Stimulated activated CD4-positive, alpha-beta T cell treated with anti-CD3 and anti-CD28 coated beads, Interleukin-4, amount 100 ng/mL, for 24 hours (primary cell): ENCODE data around the gene MRPL23.

ENCODE experiments used
- DNase-seq: peaks from one replicate; pipeline ENCODE4 v3.0.0-alpha.2; 2020

Gene MRPL23

DNA sequence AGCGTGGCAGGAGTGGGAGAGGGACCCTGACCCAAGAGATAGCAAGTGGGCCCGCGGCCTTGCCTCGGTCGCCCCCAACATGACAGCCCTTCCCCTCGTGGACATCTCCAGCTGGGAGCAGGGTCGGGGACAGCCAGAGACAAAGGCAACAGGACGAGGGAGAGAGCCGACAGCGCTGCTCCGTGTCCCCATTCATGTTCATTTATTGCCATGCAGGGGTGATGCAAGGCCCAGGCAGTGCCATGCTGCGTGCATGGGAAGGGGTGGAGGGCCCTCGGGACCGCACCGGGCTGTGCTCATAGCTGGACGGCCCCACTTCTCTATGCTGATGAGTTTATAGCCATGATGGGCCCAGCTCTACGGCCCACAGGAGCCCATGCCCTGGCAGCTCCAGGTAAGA, 12.7 kb downstream of the MRPL23 start:
- DNase-seq: no peak

DNA sequence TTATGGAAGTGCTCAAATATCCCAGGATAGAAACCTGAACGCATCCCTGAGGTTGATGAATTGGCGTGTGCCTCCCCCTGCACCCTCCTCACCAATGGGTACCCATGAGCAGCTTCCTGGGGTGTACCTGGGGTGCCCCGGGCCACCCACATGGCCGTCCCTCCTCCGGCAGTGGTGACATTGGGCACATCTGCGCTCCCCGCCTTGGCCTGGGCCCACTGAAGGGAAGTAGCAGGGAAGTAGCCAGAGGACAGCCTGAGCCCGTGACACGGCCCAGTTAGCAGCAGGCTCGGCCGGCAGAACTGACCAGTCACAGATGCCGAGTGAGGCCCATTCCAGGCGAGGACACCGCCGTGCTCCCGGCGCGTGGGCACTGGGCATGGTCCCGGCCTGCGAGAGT, 16.7 kb downstream of the MRPL23 start:
- DNase-seq: no peak

DNA sequence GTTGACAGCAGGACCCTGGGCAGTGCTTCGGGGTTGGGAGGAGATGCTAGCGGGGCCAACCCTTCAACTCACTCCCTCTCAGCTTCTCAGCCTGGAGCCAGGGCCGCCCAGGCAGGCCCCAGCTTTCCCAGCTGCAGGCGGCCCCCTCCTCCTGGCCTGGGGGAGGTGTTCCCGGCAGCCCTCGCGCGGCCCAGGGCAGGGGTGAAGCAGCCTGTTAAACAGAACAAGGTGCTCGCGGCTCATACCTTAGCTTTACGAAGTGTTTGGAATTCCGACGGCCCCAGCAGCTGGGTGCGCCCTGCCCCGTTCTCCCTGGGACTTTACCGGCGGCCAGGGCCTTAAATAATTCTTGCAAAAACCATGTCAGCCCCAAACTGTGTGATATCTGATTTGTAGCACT, 17.2 kb downstream of the MRPL23 start:
- no peak for DNase-seq

DNA sequence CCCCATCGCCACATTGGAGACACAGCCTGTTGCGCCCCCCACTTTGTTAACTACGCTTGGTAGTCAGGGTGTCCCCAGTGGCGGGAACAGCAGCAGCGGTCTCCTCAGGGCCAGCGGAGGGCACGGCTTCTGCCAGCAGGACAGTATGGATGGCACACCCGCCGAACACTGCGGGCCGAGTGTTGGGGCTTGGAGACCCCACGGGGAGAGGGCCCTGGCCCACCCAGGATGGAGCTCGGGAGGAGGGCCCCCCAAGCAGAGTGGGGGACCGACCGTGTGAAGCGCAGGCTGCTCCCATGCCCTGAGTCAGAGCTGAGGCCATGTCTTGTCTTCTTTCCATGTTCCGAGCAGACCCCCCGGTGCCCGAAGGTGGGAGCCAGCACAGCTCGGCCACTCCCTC, 17.8 kb downstream of the MRPL23 start:
- DNase-seq: no peak

DNA sequence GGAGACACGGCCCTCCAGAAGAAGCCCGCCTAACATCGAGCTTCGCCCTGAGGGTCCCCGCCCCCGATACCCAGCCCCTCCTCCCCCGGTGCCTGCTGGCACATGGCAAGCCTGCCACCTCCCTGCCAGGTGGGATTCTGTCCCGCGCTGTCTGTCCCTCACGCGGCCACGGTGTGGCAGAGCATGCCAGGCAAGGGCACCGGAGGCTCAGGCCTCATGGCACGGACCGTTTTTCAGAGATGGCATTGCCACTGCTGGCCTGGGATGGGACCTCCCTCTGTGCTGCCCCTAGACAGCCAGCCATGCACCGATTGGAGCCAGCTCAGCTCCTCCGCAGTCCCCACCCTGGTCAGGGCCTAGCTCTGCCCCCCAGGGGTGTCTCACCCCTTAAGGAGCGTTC, 19.4 kb downstream of the MRPL23 start:
- DNase-seq: no peak

DNA sequence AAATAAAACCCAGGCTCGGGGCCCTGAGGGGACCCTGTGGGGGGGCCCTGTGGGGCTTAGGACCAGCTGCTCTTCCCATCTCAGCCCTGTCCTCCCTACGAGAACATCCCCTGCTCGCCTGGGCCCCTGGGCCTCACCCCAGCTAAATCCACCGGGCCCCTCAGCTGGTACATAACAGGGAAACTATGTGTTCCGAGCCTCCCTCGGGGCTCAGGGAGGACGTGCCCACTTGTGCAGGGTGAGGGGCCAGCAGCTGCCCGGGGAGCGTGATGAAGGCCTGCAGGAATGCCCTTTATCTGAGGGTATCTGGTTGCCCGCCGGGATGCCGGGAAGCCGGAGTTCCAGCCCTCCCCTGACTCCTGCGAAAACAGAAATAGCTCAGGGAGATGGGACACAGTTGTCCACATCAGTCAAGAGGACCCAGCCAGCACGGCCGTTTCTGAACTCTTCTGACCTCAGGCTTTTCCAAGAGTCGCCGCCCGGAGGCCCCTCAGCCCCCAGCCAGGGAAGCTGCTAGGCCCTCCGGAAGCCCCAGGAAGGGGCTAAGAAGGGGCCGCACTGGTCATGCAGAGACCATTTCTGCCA, 20.6 kb downstream of the MRPL23 start:
- DNase-seq: no peak

DNA sequence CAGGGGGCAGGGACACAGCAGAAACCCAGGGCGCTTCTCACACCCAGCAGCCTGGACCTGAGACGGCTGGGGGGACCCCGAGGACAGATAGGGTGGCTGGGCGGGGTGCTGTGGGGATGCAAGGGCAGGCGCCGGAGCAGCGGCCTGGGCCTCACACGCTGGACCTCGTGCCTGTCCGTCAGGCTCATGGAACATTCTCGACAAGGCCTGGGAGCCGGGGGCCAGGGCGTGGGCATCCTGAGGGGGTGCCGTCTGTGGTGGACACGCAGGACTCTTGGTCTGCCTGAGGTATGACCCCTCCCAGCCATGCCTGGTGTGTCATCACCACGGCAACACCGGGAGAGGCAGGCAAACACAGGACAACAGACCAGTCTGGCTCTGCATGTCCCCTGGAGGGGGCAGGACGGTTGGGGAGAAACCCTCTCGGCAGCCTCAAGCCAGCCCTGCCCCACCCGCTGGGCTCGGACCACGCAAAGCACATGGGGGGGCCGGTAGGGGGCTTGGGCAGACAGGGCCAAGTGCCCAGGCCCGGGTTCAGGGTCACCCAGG, 21.4 kb downstream of the MRPL23 start:
- no peak for DNase-seq

DNA sequence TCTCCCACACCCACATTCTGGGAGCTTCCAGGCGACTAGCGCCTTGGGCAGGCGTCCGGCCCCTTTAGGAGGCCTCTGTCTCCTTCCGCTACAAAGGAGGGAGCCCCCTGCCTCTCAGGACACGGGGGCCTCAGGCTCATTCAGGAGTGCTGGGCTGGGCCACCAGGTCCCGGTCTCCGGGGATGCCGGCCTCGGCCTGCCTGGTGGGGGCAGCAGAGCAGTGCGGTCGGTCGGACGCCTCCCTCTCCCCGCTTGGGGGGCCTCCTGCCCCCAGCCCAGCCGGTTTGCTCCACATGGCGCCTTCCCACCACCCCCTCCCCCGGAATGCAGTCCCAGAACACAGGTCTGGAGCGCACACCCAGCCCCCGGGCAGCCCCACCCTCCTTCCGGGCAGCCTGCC, 21.9 kb downstream of the MRPL23 start:
- DNase-seq: no peak

DNA sequence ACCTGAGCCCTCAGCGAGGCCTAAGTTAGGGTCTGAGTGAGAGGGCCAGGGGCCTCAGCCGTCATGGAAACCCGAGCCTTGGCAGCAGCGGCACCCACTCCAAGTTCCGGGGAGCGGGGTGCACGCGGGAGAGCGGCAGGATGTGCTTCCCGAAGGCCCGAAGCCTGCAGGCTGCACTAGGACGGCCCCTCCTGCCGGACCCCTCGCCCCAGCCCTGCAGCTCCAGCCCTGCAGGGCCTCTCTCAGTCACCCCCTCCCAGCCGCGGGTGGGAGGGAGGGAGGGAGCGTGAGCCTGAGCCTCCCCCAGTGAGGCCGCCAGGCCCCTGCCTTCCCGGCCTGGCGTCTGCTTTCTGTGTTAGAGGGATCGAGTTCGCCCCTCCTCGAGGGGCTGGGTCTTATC, 22.6 kb downstream of the MRPL23 start:
- DNase-seq: no peak

DNA sequence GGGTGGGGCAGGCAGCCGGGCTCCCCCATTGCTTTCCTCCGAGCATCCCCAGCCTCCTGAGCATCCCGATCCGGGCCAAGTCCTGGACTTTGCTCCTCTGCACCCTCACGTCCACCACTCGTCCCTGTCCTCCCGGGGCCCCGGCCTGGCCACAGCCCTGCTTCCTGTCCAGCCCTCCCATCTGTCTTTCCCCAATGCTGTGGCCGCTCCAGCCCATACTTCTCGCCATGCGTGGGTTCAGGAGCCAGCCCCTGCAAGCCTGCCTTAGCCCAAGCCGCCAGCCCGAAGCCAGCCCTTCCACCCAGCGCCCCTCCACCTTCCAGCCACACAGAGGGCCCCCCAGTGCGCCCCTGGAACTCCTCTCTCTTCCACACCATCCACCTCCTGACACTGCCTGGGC, 23.8 kb downstream of the MRPL23 start:
- no peak for DNase-seq

DNA sequence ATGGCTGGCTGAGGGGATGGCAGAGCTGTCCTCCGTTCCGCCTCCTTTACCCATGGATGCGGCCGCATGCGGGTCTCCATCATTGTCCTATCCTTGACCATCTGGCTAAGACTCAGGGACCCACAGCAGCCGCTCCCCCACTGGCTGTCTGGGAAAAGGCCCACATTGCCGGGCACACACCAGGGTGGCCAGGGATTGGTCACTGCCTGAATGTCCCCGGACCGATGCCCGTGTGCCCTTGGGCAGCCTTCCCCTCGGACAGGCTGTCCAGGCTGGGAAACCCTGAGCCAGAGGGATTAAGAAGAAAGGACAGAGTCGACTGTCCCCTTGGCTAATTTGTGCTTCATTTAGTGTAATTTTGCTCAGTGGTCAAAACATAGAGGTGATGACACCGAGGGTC, 28.1 kb downstream of the MRPL23 start:
- DNase-seq: no peak

DNA sequence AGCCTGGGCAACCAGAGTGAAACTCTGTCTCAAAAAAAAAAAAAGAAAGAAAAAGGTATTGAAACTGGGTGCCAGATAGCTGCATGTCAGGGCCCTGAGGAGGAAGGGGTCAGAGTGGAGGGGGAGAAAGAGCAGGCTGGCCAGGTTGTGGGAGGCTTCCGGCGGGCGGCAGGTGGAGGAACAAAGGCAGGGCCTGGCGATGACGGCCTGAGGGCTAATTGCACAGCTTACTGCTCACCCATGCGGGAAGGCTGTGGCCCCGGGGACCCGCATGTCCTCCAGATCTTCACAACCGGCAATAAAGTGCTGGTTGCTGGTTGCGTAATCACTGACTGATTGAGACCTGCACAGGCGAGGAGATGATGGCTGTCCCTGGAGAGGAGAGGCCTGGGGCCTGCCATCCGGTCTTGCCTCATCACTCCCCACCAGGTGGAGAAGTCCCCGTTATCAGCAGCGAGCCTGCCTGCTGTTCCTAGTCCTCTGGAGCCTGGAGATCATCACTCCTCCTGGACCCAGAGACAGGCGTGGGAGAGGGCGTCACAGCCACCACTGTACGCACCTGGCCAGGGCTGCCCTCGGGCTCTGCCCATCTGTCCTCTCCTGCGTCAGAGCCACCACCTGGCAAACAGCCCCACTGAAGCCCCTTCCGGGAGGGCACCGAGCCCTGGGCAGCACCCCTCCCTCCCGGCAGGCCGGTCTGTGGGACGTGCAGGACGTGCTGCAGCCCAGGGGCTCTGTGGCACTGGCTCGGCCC, 31.8 kb downstream of the MRPL23 start:
- no peak for DNase-seq

DNA sequence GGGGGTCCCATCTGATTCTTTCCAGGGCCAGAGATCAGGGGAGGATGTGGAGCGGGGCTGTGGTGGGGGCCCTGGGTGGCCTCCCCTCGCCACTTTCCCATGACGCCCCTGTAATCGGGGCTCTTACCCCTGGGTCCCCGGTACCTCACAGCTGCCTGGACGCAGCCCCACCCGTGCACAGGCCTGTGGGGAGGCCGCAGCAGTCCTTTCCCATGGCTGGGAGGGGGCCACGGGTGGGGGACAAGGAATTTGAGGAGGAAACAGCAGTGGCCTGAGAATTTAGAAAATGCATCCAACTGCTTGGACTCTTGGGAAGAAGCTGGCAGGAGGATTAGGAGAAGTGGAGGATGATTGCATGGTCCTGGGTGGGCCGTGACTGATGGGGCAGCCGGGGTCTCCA, 32.5 kb downstream of the MRPL23 start:
- DNase-seq: no peak

DNA sequence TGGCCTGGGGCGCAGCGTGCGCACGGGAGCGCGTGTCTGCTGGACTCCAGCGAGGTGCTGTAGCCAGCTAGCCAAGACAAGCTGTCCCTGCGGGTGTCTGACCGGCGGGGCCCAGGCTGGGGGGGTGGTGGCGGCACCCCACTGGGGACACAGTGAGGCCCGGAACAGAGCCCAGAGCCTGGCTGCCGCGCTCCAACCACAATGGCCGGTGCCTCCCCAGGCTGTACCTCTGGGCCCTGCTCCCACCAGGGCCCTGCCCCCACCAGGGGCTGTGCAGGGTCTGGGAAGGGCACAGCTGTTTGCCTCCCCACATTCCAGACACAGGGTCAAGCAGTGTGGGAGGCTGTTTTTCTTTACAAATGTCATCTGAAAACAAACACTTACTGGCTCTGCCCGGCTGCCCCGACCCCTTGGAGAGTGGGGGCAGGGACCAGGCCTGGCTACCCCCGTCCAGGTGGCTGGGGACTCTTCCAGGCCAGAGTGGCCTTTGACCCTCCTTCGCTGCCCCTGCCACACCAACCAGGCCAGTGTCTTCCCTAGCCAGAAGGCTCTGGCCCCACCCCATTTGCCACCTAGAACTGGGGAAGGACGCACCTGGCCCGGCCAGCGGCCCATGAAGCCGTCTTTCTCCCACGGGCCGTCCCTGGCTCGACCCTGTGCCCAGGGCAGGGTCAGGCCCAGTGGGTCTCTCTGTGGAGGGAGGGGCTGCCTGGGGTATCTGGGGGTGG, 35.9 kb downstream of the MRPL23 start:
- DNase-seq: no peak

DNA sequence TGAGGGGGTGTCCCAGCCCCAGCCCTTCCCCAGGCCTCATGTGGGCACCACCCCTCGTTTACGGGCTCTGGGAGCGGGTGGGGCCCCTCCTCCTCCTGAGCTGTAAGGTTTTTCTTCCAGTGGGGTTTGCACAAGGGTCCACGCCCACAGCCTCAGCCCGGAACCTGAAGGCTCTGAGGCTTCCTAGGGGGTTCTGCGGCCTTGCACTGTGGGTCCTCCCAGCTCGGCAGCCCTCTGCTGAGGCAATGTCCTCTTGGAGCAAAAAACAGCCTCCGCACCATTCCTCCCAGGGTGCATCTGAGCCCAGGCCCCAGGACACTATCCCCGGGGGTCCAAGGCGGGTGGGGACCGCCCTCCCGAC, 36.4 kb downstream of the MRPL23 start:
- DNase-seq: no peak

DNA sequence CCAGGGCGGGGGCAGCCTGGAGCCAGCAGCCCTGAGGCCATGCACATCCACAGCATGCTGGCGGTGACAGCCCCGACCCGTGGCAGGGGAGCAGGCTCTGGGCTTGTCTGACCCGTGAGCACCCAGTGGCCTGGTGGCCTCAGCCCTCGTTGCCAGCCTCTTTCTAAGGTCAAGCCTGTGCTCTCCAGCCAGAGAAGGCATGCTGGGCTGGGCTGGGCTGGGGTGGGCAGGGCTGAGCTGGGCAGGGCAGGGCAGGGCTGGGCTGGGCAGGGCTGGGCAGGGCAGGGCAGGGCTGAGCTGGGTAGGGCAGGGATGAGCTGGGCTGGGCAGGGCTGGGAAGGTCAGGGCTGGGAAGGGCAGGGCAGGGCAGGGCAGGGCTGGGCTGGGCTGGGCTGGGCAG, 39.9 kb downstream of the MRPL23 start:
- no peak for DNase-seq

DNA sequence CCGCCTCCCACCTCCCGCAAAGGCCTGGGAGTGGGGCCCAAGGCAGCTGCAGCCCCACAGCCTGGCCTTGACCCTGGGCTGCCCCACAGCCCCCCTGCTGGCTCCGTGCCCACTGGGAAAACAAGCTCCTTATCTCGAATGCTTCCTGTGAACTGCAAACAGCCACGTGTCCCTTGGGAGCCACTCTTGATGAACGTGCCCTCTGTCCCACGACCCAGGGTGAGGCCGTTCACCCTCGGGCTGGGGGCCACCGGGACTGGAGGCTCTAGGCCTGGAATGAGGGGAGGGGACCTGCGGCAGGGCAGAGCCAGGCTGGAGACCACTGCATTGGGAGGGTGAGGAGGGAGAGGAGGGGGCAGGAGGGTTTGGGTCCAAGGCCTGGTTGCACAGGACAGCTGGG, 41.0 kb downstream of the MRPL23 start:
- no peak for DNase-seq

DNA sequence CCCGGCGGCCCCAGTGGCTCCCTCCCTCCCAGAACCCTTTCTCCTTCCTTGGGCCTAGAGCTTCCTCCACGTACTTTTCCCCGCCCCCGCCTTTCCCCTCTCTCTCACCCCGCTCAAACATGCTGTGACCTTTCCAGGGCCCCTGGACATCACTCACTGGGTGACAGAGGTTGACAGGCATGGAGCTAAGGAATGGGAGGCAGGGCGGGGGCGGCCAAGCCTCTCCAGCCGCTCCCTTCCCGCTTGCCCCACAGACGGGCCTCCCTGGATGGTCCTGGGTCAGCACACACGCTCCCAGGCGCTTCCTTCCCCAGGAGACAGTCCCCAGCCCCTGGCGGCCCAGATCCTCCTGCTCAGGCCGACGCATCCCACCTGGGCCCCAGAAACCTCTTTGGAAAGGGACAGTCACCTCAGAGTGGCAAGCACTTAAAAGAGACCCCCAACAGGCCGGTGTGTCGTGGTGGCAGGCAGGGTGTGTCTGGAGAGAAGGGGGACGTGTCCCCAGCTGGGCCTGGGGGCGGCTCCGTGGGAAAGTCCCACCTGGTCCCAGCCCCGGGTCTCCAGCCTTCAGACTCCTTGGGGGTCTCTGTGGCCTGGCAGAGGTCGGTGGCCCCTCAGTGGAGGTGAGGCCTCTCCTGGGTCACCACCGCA, 41.7 kb downstream of the MRPL23 start:
- DNase-seq: no peak

DNA sequence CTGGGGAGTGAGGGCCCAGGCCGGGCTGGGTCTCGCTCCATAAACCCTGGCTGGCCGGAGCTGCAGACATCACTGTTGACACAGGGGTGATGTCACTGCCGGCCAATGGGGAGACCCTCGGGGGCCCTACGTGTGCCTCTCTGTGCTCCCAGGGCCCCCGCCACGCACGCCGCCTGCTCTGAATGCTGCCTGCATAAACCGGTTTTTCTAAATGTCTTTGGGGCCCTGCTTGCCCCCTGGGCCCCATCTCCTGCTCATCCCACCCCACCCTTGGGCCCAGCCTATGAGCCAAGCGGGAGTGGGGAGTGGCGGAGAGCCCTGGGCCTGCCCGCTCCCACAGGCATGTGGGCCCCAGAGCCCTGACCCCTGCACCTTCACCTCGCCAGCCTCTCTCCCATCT, 42.8 kb downstream of the MRPL23 start:
- DNase-seq: no peak

DNA sequence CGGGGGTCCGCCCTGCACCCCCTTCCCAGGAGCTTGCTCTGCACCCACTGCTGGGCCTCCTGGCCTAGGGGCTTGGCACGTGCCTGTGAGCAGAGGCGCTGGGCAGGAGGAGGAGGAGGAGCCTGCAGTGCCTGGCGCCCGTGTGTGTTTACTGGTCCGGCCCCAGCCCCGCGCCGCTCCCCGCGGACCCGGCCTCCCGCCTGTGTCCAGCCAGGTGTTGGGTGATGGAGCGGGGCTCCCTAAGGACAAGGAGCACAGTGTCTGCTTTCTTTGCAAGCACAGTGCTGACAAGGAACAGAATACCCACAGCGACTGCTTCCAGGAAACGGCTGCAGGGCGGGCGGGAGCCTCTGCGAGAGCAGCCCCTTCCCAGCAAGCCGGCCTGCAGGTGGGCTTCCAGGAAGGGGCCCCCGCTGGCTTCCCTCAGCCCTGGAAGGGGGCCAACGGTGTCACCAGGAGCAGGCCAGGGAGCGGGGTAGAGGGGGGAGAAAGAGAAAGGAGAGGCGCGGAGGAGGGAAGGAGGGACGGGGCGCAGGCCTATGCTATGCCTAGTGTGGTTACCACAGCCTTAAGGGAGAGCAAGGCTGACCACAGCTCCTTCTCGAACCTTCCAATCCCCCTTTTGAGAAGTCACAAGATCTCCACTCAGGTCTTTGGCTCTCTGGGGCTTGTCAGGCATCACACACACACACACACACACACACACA, 43.9 kb downstream of the MRPL23 start:
- DNase-seq: no peak

DNA sequence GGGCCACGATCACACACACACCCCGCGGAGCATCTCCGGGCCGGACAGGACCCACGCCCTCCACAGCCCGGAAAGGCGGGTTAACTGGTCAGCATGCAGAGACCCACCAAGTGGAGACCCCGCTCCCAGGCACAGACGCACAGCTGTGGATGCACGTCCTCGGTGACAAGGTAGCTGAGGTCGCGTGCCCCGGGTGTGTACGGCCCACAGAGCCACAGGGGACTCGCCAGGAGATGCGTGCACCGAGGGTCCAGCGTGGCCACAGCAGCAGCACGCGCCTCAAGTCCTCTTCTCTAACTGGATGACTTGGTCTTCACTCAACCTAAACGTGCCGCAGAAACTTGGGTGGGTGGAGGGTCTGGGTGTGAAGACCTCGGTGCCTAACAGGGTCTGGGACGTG, 45.0 kb downstream of the MRPL23 start:
- DNase-seq: no peak

DNA sequence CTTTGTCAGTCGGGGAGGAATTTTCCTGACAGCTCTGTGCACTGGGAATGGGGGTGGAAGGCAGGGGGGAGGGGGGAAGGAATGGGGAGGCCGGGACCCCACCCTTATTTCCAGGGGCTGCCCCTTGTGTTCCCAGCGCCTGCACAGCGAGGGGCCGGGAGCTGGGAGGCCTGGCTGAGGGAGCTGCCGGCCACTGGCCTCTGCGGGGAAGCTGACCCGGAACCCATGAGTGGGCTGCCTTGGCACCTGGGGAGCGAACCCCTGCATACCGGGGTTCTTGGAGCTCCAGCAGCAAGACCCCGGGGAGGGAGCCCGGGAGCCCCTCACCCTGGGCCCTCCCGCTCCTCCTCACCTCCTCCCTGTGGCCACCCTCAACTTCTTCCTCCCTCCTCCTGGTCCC, 47.0 kb downstream of the MRPL23 start:
- DNase-seq: no peak

DNA sequence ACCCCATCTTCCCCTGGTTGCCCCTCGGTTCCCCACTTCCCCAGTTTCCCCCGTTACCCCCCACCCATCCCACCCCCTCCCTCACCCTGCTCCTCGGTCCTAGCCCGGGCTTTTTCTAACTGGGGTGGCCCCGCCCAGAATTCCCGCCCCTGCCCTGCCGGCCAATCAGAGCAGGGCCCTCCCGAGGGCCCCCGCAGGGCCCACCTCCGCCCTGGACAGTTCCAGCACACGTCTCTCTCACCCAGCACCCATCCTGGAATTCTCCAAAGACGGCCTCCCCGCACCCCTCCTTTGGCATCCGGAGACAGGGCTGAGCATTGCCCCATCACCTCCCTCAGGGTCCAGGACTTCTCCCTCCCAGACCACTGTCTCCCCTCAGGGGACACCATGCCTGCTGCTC, 50.6 kb downstream of the MRPL23 start, which contains the start of gene H19:
Gene H19 (minus strand): TSS at position 88 of the 400 bp plus-strand sequence.
- no peak for DNase-seq
